HG03108 (cell line): ENCODE results near the gene AGAP1.

Source experiments
- ATAC-seq: cut with Tn5 transposase; IDR thresholded peaks from one replicate; pipeline ENCODE4 v1.9.1; 2021; ENCODE audit warnings: moderate library complexity; ENCODE audit not compliant: unreplicated experiment

AGAP1 gene

GRCh38 chr2:235726554-235726953 is 232.7 kb downstream of the AGAP1 start:
- ATAC-seq = no peak

- ATAC-seq = no peak
These were observed 233.3 kb downstream of the AGAP1 start for GRCh38 chr2:235727174-235727573.

GRCh38 chr2:235727891-235728799 is 234.3 kb downstream of the AGAP1 start:
- ATAC-seq = no peak

GRCh38 chr2:235728800-235729556 is 235.1 kb downstream of the AGAP1 start:
- ATAC-seq = no peak

GRCh38 chr2:235729557-235729947 is 235.7 kb downstream of the AGAP1 start:
- ATAC-seq = no peak

- ATAC-seq = no peak
These were observed 236.3 kb downstream of the AGAP1 start for GRCh38 chr2:235730115-235730514.

- ATAC-seq = no peak
These were observed 239.9 kb downstream of the AGAP1 start for GRCh38 chr2:235733761-235734160.

- no peak for ATAC-seq
These were observed 240.3 kb downstream of the AGAP1 start for GRCh38 chr2:235734168-235734567.

GRCh38 chr2:235734688-235735231 is 240.9 kb downstream of the AGAP1 start:
- ATAC-seq = no peak

- no peak for ATAC-seq
These were observed 243.6 kb downstream of the AGAP1 start for GRCh38 chr2:235737396-235737795.

GRCh38 chr2:235737840-235738239 is 244.0 kb downstream of the AGAP1 start:
- no peak for ATAC-seq

GRCh38 chr2:235739704-235740415 is 246.0 kb downstream of the AGAP1 start:
- no peak for ATAC-seq

GRCh38 chr2:235740821-235741220 is 247.0 kb downstream of the AGAP1 start:
- ATAC-seq = no peak

- ATAC-seq = no peak
These were observed 250.3 kb downstream of the AGAP1 start for GRCh38 chr2:235744161-235744560.

- no peak for ATAC-seq
These were observed 251.8 kb downstream of the AGAP1 start for GRCh38 chr2:235745597-235745996.

- ATAC-seq = no peak
These were observed 252.6 kb downstream of the AGAP1 start for GRCh38 chr2:235746257-235746934.

- ATAC-seq = no peak
These were observed 253.3 kb downstream of the AGAP1 start for GRCh38 chr2:235747001-235747785.

- ATAC-seq = no peak
These were observed 253.9 kb downstream of the AGAP1 start for GRCh38 chr2:235747786-235748091.

GRCh38 chr2:235749121-235749770 is 255.4 kb downstream of the AGAP1 start:
- no peak for ATAC-seq
